ENCODE measurements around the gene RMDN2.

The RMDN2 gene

DNA sequence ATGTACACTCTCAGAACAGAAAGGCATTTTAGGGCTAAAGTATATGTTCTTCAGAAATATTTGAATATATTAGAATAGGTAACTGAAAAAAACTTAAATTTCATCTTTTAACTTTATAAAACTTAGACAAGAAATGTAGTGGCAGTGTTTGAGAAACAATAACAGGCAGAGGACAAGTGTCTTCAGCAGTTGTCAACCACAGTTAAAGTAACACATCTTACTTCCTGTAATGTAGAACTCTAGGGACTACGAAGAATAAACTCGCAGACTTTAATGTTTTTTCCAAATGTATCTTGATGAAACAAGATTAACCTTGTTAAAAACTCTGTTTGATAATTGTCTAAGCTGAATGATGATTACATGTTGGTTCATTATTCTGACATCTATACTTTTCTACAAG, 50.7 kb downstream of the RMDN2 start:
- no peaks in the 10 kb centered on the region for H3K9me2 ChIP-seq (replicated peaks; ENCODE audit: insufficient read depth, low read length)
- no peak overlapping the region for H2AFZ ChIP-seq (ENCODE audit: low read length)
- H3K4me3 ChIP-seq (ENCODE audit: low read length): no peak overlapping the region
- no peak for DNase-seq
- H3K27ac ChIP-seq (ENCODE audit: low read length): no peak overlapping the region
- H3K9ac ChIP-seq (ENCODE audit: low read length): no peak overlapping the region
- H3K4me1 ChIP-seq (ENCODE audit: low read length): no peaks in the 10 kb centered on the region
- no peaks in the 10 kb centered on the region for H3K9me3 ChIP-seq (replicated peaks; ENCODE audit: insufficient read depth, low read length)
- H3K36me3 ChIP-seq (replicated peaks; ENCODE audit: insufficient read depth, low read length): no peaks in the 10 kb centered on the region
- no peaks in the 10 kb centered on the region for H3K27me3 ChIP-seq (replicated peaks; ENCODE audit: insufficient read depth, low read length)
- no peak overlapping the region for H3K4me2 ChIP-seq (ENCODE audit: low read depth, low read length)
- H4K20me1 ChIP-seq (ENCODE audit: insufficient read depth, low read length): no peaks in the 10 kb centered on the region
- TF ChIP-seq EZH2phosphoT487 (IDR thresholded peaks at IDR 0.05; ENCODE audit: low read length) (no peak), EZH2 (optimal IDR thresholded peaks at IDR 0.05; ENCODE audit: low read depth, low read length) (no peak)
- TF ChIP-seq, protein P1, sequence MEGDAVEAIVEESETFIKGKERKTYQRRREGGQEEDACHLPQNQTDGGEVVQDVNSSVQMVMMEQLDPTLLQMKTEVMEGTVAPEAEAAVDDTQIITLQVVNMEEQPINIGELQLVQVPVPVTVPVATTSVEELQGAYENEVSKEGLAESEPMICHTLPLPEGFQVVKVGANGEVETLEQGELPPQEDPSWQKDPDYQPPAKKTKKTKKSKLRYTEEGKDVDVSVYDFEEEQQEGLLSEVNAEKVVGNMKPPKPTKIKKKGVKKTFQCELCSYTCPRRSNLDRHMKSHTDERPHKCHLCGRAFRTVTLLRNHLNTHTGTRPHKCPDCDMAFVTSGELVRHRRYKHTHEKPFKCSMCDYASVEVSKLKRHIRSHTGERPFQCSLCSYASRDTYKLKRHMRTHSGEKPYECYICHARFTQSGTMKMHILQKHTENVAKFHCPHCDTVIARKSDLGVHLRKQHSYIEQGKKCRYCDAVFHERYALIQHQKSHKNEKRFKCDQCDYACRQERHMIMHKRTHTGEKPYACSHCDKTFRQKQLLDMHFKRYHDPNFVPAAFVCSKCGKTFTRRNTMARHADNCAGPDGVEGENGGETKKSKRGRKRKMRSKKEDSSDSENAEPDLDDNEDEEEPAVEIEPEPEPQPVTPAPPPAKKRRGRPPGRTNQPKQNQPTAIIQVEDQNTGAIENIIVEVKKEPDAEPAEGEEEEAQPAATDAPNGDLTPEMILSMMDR (IDR thresholded peaks at IDR 0.05; ENCODE audit: low read length): no peak
- no peaks in the 10 kb centered on the region for H3K79me2 ChIP-seq (ENCODE audit: low read length)
- no peaks in the 10 kb centered on the region for H3F3A ChIP-seq (ENCODE audit: insufficient read depth, low read length)

DNA sequence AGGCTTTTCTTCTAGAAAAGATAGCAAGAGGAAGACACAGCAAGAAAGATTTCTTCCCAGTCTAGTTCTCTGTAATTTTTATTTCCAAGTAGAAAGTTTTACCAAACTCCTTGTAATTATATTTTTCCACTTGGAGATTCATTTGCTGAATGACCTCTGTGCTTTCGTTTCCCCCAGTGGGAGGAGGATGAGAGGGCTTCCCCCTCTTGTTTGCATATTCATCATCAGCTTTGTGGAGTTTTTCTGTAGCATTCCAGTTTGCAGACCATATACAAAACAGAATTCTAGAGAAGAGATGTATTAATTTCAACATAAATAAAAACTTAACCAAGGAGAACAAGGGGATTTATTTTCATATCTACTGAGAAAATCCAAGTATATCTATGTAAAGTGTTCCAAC, 51.3 kb downstream of the RMDN2 start:
- H2AFZ ChIP-seq (ENCODE audit: low read length): no peak overlapping the region
- TF ChIP-seq EZH2 (optimal IDR thresholded peaks at IDR 0.05; ENCODE audit: low read depth, low read length) (no peak), EZH2phosphoT487 (IDR thresholded peaks at IDR 0.05; ENCODE audit: low read length) (no peak)
- TF ChIP-seq, protein P1 (IDR thresholded peaks at IDR 0.05; ENCODE audit: low read length): no peak
- no peak overlapping the region for H3K4me2 ChIP-seq (ENCODE audit: low read depth, low read length)
- H3K79me2 ChIP-seq (ENCODE audit: low read length): no peaks in the 10 kb centered on the region
- no peak for DNase-seq
- no peaks in the 10 kb centered on the region for H3F3A ChIP-seq (ENCODE audit: insufficient read depth, low read length)
- no peaks in the 10 kb centered on the region for H4K20me1 ChIP-seq (ENCODE audit: insufficient read depth, low read length)
- no peaks in the 10 kb centered on the region for H3K36me3 ChIP-seq (replicated peaks; ENCODE audit: insufficient read depth, low read length)
- H3K27ac ChIP-seq (ENCODE audit: low read length): no peak overlapping the region
- no peak overlapping the region for H3K9ac ChIP-seq (ENCODE audit: low read length)
- no peaks in the 10 kb centered on the region for H3K4me1 ChIP-seq (ENCODE audit: low read length)
- H3K9me3 ChIP-seq (replicated peaks; ENCODE audit: insufficient read depth, low read length): no peaks in the 10 kb centered on the region
- no peak overlapping the region for H3K4me3 ChIP-seq (ENCODE audit: low read length)
- no peaks in the 10 kb centered on the region for H3K27me3 ChIP-seq (replicated peaks; ENCODE audit: insufficient read depth, low read length)
- no peaks in the 10 kb centered on the region for H3K9me2 ChIP-seq (replicated peaks; ENCODE audit: insufficient read depth, low read length)

DNA sequence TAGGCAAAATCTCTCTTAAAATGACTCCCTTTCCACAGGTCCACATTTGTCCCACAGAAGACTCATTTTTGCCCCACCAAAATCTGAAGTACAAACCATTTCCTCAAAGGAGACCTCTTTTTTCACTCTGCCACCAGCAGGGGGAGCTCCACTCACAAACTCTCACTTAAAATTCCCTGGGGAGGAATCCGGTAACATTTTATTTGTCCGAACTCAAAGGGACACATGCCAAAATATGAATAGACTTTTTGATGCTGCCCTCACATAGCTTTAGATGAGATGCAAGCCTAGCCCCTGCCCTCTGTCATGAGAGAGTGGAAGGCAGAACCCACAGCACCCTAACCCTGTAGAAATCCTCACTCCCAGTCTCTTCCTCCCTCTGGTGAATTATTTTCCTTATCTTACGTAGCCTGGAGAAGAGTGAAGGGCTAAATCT, 57.1 kb downstream of the RMDN2 start:
- Histone ChIP-seq H3K9me2 (replicated peaks; ENCODE audit: insufficient read depth, low read length) (no peaks in the 10 kb centered on the region), H4K20me1 (ENCODE audit: insufficient read depth, low read length) (no peaks in the 10 kb centered on the region), H3F3A (ENCODE audit: insufficient read depth, low read length) (no peaks in the 10 kb centered on the region), H3K36me3 (replicated peaks; ENCODE audit: insufficient read depth, low read length) (no peaks in the 10 kb centered on the region), H3K4me1 (ENCODE audit: low read length) (no peaks in the 10 kb centered on the region), H2AFZ (ENCODE audit: low read length) (no peak overlapping the region), H3K4me2 (ENCODE audit: low read depth, low read length) (peak overlapping the region; percentile 14; the same call in 1 of the 2 replicates), H3K79me2 (ENCODE audit: low read length) (no peaks in the 10 kb centered on the region), H3K9ac (ENCODE audit: low read length) (no peak overlapping the region), H3K27ac (ENCODE audit: low read length) (no peak overlapping the region), H3K27me3 (replicated peaks; ENCODE audit: insufficient read depth, low read length) (no peaks in the 10 kb centered on the region), H3K4me3 (ENCODE audit: low read length) (no peak overlapping the region), H3K9me3 (replicated peaks; ENCODE audit: insufficient read depth, low read length) (no peaks in the 10 kb centered on the region)
- peak; percentile 41 for DNase-seq
- TF ChIP-seq EZH2 (optimal IDR thresholded peaks at IDR 0.05; ENCODE audit: low read depth, low read length): no peak
- TF ChIP-seq, protein P1 (IDR thresholded peaks at IDR 0.05; ENCODE audit: low read length): peak; percentile 93
- TF ChIP-seq EZH2phosphoT487 (IDR thresholded peaks at IDR 0.05; ENCODE audit: low read length): no peak
